Esophagus squamous epithelium (tissue), 4 donors: ENCODE measurements around the gene PNCK.

Experiments
- CTCF ChIP-seq, 6 experiments: fragments of 450-650 bp in 4 of 6; fragments of 200-600 bp in 2 of 6; sonication (generic) in 2 of 6; IDR thresholded peaks; one replicate each; pipeline ENCODE4 v1.5.1; 2016 to 2019; ENCODE audit warnings: antibody characterized with exemption in 6 of 6, mild to moderate bottlenecking in 4 of 6, moderate library complexity in 4 of 6
- POLR2A ChIP-seq, 4 donors: fragments of 450-650 bp; IDR thresholded peaks; one replicate each; pipeline ENCODE4 v1.6.1; 2017; ENCODE audit warnings: antibody characterized with exemption in 4 of 4, mild to moderate bottlenecking in 4 of 4, moderate library complexity in 3 of 4

GRCh38 chrX:153648358-153649177 is 25.0 kb downstream of the PNCK start:
- TF ChIP-seq CTCF (IDR thresholded peaks at IDR 0.05) = no peak
- no peak for TF ChIP-seq POLR2A (IDR thresholded peaks at IDR 0.05)
